ENCODE measurements around the gene USP16. TPM values are rescaled to one million over a fixed set of nuclear protein-coding genes. Genes with fewer than 3 reads are reported as not detected.

The USP16 gene
- total and polyA plus RNA-seq, 2 of the 13 experiments (the other 11 are each of a cell fraction or from before 2014, with no cell fraction given): 16.5 to 46.9 TPM

DNA sequence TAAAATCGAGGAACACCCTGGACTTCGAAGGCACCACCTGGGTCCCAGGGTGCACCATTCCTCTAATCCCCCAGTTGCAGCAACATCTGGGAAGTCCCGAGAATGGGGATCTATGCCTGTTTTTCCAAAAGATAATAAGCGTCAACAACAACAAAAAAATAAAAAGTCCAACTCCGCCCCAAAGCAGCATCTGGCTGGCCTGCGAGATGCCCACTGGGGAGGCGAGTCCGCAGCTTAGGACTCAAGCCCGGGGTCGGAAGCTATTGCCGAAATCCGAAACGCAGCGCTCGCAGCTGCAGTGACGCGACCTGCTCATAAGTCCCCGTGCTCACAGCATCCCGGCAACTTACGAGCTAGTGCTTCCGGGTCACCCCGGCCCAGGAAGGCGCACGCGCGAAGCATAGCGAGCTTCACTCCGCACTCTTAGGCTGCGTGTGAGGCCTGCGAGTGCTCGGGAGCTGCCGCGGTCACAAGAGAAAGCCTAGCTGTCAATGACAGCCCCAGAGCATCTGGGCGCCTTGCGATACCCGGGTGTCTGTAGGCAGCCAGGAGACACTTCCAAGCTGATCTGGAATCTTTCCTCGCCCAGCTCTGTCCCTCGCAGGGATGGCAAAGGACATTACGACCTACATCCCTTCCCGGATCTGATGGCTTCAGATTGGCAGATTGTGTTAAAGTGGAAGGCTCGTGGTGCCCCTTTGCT, 21.9 kb upstream of the USP16 start (continued):
- TF ChIP-seq ZNF354B (CRISPR knock-in tag; IDR thresholded peaks at IDR 0.05): no peak; the same call in 1 of the 2 replicates
- TF ChIP-seq ZNF780A (CRISPR knock-in tag; IDR thresholded peaks at IDR 0.05): no peak
- TF ChIP-seq, protein P1, sequence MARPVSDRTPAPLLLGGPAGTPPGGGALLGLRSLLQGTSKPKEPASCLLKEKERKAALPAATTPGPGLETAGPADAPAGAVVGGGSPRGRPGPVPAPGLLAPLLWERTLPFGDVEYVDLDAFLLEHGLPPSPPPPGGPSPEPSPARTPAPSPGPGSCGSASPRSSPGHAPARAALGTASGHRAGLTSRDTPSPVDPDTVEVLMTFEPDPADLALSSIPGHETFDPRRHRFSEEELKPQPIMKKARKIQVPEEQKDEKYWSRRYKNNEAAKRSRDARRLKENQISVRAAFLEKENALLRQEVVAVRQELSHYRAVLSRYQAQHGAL (CRISPR knock-in tag; IDR thresholded peaks at IDR 0.05; ENCODE audit: not compliant biosample characterization): peak; percentile 43
- no peak for TF ChIP-seq ZNF841 (CRISPR knock-in tag; IDR thresholded peaks at IDR 0.05; ENCODE audit: borderline replicate concordance)
- 0 out of 2 replicates have a peak, but pooled peaks have one; percentile 27 for TF ChIP-seq SAFB2 (CRISPR knock-in tag; IDR thresholded peaks at IDR 0.05; ENCODE audit: borderline replicate concordance, low read depth)
- no peak for TF ChIP-seq ZBTB3 (CRISPR knock-in tag; IDR thresholded peaks at IDR 0.05; ENCODE audit: borderline replicate concordance, low read depth)
- TF ChIP-seq ZBTB42 (CRISPR knock-in tag; IDR thresholded peaks at IDR 0.05): peak; percentile 73; the same call in 1 of the 2 replicates
- TF ChIP-seq ZNF343 (CRISPR knock-in tag; IDR thresholded peaks at IDR 0.05): peak; percentile 92; the same call in 1 of the 2 replicates
- TF ChIP-seq, protein P2, sequence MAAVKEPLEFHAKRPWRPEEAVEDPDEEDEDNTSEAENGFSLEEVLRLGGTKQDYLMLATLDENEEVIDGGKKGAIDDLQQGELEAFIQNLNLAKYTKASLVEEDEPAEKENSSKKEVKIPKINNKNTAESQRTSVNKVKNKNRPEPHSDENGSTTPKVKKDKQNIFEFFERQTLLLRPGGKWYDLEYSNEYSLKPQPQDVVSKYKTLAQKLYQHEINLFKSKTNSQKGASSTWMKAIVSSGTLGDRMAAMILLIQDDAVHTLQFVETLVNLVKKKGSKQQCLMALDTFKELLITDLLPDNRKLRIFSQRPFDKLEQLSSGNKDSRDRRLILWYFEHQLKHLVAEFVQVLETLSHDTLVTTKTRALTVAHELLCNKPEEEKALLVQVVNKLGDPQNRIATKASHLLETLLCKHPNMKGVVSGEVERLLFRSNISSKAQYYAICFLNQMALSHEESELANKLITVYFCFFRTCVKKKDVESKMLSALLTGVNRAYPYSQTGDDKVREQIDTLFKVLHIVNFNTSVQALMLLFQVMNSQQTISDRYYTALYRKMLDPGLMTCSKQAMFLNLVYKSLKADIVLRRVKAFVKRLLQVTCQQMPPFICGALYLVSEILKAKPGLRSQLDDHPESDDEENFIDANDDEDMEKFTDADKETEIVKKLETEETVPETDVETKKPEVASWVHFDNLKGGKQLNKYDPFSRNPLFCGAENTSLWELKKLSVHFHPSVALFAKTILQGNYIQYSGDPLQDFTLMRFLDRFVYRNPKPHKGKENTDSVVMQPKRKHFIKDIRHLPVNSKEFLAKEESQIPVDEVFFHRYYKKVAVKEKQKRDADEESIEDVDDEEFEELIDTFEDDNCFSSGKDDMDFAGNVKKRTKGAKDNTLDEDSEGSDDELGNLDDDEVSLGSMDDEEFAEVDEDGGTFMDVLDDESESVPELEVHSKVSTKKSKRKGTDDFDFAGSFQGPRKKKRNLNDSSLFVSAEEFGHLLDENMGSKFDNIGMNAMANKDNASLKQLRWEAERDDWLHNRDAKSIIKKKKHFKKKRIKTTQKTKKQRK (IDR thresholded peaks at IDR 0.05; ENCODE audit: low read length): no peak
- peak; percentile 48; the same call in 1 of the 2 replicates for TF ChIP-seq NFYC (CRISPR knock-in tag; IDR thresholded peaks at IDR 0.05)
- peak; percentile 49; the same call in 1 of the 2 replicates for TF ChIP-seq SOX5 (CRISPR knock-in tag; IDR thresholded peaks at IDR 0.05; ENCODE audit: borderline replicate concordance)
- 0 out of 2 replicates have a peak, but pooled peaks have one; percentile 27 for TF ChIP-seq ISX (CRISPR knock-in tag; conservative IDR thresholded peaks at IDR 0.05)
- TF ChIP-seq, protein P3, sequence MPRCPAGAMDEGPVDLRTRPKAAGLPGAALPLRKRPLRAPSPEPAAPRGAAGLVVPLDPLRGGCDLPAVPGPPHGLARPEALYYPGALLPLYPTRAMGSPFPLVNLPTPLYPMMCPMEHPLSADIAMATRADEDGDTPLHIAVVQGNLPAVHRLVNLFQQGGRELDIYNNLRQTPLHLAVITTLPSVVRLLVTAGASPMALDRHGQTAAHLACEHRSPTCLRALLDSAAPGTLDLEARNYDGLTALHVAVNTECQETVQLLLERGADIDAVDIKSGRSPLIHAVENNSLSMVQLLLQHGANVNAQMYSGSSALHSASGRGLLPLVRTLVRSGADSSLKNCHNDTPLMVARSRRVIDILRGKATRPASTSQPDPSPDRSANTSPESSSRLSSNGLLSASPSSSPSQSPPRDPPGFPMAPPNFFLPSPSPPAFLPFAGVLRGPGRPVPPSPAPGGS (CRISPR knock-in tag; IDR thresholded peaks at IDR 0.05): peak; percentile 49; the same call in 1 of the 2 replicates
- TF ChIP-seq MTA3 (CRISPR knock-in tag; IDR thresholded peaks at IDR 0.05): no peak
- peak; percentile 36; the same call in 1 of the 2 replicates for TF ChIP-seq SMAD1 (CRISPR knock-in tag; IDR thresholded peaks at IDR 0.05; ENCODE audit: borderline replicate concordance, low read depth)
- peak; percentile 83 for TF ChIP-seq ZKSCAN8 (CRISPR knock-in tag; IDR thresholded peaks at IDR 0.05; ENCODE audit: borderline replicate concordance)
- no peak for TF ChIP-seq ZNF317 (CRISPR knock-in tag; IDR thresholded peaks at IDR 0.05)
- TF ChIP-seq ARNT (IDR thresholded peaks at IDR 0.05): no peak
- peak; percentile 86 for TF ChIP-seq ZNF788 (CRISPR knock-in tag; IDR thresholded peaks at IDR 0.05; ENCODE audit: borderline replicate concordance)
- no peak for TF ChIP-seq HNRNPK (IDR thresholded peaks at IDR 0.05; ENCODE audit: low read depth, low read length, poor library complexity, severe bottlenecking)
- TF ChIP-seq HES4 (CRISPR knock-in tag; IDR thresholded peaks at IDR 0.05; ENCODE audit: borderline replicate concordance): peak; percentile 68; the same call in 1 of the 2 replicates
- TF ChIP-seq TARDBP (CRISPR knock-in tag; IDR thresholded peaks at IDR 0.05): peak; percentile 83
- 0 out of 2 replicates have a peak, but pooled peaks have one; percentile 21 for TF ChIP-seq GLI4 (CRISPR knock-in tag; IDR thresholded peaks at IDR 0.05; ENCODE audit: borderline replicate concordance)
- TF ChIP-seq ZNF567 (CRISPR knock-in tag; IDR thresholded peaks at IDR 0.05; ENCODE audit: borderline replicate concordance): 0 out of 2 replicates have a peak, but pooled peaks have one; percentile 72

Measured in HepG2 (cell line).